Measurements from ENCODE around the gene ADK.

GRCh38 chr10:74400186-74400585 lies 249.2 kb downstream of the ADK start:
- TF ChIP-seq, protein P1, sequence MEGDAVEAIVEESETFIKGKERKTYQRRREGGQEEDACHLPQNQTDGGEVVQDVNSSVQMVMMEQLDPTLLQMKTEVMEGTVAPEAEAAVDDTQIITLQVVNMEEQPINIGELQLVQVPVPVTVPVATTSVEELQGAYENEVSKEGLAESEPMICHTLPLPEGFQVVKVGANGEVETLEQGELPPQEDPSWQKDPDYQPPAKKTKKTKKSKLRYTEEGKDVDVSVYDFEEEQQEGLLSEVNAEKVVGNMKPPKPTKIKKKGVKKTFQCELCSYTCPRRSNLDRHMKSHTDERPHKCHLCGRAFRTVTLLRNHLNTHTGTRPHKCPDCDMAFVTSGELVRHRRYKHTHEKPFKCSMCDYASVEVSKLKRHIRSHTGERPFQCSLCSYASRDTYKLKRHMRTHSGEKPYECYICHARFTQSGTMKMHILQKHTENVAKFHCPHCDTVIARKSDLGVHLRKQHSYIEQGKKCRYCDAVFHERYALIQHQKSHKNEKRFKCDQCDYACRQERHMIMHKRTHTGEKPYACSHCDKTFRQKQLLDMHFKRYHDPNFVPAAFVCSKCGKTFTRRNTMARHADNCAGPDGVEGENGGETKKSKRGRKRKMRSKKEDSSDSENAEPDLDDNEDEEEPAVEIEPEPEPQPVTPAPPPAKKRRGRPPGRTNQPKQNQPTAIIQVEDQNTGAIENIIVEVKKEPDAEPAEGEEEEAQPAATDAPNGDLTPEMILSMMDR (conservative IDR thresholded peaks at IDR 0.05; ENCODE audit: low read length): no peak
- no peak for TF ChIP-seq EZH2phosphoT487 (IDR thresholded peaks at IDR 0.05; ENCODE audit: borderline replicate concordance)

Measured in Loucy (cell line).